GM18951 (cell line): ENCODE results near the gene EFNA3.

Experiments used
- POLR2A ChIP-seq: IDR thresholded peaks from 4 replicates; pipeline ENCODE4 v1.6.1; 2011; ENCODE audit warnings: mild to moderate bottlenecking; ENCODE audit not compliant: insufficient read length, insufficient read depth; ENCODE audit errors: extremely low read depth
- in situ Hi-C: fragments of 300-500 bp; cut with MboI; formaldehyde crosslinking; loops from one replicate; pipeline ENCODE4 v1.12.0; 2022; ENCODE audit warnings: low sequenced_read_pairs, mixed read lengths, inconsistent platforms; ENCODE audit not compliant: unreplicated experiment

The EFNA3 gene

GRCh38 chr1:155086856-155087535 is 8.4 kb downstream of the EFNA3 start:
- no peak for TF ChIP-seq POLR2A
- in situ Hi-C loops, result loop anchor here (5.0 kb wide), 1 partner anchor 85 kb away; the partner anchor contains the start of genes KRTCAP2 and TRIM46

DNA sequence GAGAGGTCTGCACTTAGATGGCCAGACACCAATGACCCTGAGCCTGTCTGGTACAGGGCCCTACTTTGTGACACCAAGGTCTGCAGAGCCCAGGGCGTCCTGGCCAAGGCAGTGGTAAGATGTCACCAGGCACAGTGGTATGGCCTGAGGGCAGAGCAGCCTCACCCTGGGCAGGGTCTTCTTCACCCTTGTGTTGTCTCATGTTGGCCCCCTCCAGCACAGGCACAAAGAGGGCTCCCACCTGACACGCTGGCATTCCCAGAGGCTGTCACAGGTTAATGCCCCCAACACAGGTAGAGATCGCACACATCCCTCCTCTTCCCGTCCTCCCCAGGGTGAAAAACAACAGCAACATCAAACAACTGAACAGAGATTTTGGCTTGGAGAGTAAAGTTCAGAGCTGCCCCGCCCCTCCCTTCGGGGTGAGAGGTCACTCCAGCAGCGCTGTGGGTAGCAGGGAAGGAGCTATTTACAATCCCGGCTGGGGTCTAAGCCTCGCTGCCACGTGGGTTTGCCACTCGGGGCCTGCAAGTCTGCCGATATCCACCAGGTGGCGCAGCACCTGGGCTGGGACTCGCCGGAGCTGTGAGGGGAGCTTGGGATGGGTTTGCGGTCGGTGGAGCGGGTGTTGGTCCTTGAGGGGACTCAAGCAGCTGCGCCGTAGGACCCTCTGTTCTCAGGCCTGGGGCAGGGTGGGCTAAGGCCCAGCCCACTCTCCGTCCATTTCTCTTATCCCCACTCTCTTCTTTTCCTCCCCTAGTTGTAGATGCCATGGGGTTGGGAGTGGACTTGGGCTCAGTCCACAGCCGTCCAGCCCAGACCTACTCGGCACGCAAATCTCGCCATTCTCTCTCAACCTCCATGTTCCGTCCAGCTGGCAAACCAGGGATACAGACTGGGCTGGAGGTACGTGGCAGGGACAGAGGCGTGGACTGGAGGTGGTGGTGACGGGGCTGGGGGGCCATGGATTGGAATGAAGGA is 12.7 kb downstream of the EFNA3 start:
- TF ChIP-seq POLR2A, result no peak

DNA sequence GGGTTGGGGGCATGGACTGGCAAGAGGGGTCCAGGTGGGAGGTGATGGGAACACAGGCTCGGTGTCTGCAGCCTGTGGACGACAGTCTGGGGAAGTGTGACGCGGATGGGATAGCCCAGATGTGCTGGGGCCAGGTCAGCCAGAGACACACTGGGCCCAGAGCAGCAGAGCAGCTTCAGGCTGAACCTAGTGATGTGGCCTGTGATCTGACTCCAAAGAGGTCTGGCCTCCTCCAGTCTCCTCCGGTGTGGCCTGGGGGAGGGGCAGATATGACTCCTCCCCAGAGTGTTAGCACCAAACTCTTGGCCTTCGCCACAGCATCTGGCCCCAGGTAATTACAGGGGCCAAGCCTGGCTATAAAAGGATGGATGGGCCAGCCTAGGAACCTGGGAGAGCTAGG is 13.5 kb downstream of the EFNA3 start:
- TF ChIP-seq POLR2A, result no peak
- in situ Hi-C loops, result no loop called here

More for the DNA sequence above, 12.7 kb downstream of the EFNA3 start:
- in situ Hi-C loops, result no loop called here

GRCh38 chr1:155092641-155093040 is 14.0 kb downstream of the EFNA3 start:
- TF ChIP-seq POLR2A, result no peak
- in situ Hi-C loops, result no loop called here

DNA sequence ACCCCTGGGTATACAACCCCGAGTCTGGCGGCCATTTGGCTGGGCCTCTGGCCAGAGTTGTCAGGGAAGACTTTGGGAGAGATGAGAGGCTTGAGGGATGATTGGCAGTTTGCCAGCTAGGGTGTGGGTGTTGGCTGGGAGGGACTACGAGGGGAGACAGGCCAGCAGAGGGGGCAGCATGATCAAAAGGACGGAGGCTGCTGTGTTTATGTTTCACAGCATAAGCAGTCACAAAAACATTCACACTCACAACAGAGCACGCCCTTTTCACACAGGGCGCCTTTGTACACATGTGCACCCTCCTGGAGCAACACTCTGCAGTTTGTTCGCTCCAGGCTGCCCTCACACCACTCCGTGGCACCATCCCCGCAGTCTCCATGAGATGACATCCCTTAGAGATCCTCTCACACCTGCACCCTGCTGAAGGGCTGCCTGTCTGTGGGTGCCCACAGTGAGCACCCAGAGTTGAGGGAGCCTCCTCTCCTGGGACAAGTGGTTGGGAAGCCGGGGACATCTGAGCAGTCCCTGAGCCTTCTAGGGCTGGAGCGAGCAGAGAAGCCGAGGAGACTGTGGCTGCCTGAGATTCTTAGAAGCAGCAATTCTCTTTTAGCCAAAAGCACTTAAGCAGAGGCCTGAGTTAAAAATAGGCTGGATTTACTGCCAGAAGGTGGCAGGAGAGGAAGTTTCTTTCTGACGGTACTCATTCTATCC is 15.4 kb downstream of the EFNA3 start:
- in situ Hi-C loops, result no loop called here
- TF ChIP-seq POLR2A, result no peak

DNA sequence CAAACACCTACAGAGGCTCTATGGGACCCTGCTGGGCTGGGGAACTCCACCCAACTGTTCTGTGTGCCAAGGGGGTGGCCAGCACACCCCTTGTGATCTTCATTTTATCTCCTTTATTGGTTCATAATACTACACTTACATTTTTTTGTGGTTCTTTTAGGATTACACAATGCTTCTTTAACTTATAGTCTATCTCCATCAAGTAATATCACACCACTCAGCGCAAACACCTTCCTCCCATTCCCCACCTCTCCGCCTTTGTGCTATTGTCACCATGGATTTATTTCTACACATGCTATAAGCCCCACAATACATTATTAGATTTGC is 15.9 kb downstream of the EFNA3 start:
- in situ Hi-C loops, result no loop called here
- no peak for TF ChIP-seq POLR2A

DNA sequence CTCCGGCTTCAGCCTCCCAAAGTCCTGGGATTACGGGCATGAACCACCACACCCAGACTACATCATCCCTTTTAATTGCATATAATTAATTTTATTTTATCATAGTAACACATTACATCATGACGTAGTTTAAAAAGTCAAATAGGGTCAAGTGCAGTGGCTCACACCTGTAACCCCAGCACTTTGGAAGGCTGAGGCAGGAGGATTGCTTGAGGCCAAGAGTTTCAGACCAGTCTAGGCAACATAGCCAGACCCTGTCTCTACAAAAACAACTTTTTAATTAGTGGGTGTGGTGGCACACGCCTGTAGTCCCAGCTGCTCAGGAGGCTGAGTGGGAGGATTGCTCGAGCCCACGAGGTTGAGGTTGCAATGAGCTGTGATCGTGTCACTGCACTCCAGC is 20.7 kb downstream of the EFNA3 start:
- no peak for TF ChIP-seq POLR2A
- in situ Hi-C loops, result no loop called here

GRCh38 chr1:155103325-155103724 is 24.7 kb downstream of the EFNA3 start:
- in situ Hi-C loops, result no loop called here
- no peak for TF ChIP-seq POLR2A

DNA sequence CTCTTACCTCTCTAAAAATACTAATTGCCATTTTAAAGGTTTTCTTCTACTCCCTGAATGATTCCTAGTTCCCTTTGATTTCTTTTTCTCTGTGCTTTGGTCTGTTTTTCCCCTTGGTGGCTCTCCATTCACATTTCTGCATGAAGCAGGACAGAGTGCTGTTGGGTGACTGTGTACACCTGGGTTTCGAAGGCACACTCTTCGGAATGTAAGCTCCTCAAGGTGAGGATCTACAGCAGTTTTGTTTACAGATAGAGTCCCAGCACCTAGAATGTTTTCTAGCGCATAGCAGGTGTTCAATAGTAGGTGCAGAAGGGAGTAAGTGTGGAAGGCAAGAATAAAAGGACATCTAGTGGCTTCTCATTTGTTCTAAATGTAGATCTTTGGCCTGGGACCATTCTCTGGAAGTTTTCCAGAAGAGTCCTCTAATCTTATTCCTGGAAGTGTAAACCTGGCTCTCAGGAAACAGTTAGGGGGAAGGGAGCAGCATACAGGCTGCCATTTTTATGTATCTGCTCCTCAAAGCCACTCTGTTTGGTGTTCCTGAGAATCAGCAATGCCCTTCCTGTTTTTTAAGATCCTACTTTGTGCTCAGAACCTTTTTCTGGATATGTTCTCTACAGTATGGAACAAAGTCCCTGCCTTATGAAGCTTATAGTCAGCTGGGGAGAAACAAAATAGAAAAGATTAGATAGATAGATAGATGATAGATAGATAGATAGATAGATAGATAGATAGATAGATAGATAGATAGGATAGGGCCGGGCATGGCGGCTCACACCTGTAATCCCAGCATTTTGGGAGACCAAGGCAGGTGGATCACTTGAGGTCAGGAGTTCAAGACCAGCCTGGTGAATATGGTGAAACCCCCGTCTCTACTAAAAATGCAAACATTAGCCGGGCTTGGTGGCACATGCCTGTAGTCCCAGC is 26.2 kb downstream of the EFNA3 start:
- TF ChIP-seq POLR2A, result no peak
- in situ Hi-C loops, result no loop called here

DNA sequence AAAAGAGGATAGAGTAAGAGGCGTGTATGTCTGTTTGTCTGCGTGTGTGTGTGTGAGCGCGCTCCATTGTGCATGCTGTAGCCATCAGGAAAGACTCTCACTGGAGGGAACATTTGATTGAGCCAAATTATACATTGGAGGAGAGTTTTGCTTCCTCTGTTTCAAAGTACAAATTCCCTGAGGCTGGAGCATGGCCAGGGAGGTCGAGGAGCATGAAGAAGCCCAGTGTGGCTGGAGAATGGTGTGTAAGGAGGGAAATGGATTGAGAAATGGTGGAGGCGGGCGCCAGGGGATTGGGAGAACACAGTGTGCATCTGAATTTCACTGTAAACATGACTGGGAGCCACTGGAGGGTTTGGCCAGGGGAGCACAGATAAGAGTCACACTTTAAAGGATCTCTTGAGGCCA is 27.0 kb downstream of the EFNA3 start:
- in situ Hi-C loops, result no loop called here

DNA sequence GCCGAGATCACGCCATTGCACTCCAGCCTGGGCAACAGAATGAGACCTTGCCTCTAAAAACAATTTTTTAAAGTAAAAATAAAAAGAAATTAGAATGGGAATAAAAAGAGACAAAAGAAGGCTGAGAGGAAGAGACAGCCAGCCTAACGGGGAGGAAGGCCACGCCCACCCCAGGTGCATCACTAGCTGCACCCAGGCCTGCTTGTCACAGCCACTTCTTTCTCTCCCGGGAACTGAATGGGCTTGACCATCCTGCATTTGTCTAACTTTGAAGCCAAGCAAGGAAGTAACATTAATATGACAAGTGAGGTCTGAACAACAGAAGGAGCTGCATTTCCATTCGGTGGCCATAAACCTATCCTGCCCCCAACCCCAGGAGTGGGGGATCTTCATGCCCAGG is 28.2 kb downstream of the EFNA3 start:
- no peak for TF ChIP-seq POLR2A
- in situ Hi-C loops, result no loop called here

More for the DNA sequence above, 27.0 kb downstream of the EFNA3 start:
- no peak for TF ChIP-seq POLR2A
